ENCODE results near the gene STIM1.

STIM1 gene

GRCh38 chr11:3831378-3832239, 23.9 kb upstream of the STIM1 start:
- DNase-seq = no peak

GRCh38 chr11:3832816-3833215, 22.6 kb upstream of the STIM1 start:
- DNase-seq = no peak

GRCh38 chr11:3833449-3833848, 22.0 kb upstream of the STIM1 start:
- no peak for DNase-seq

- DNase-seq = no peak
Measured at GRCh38 chr11:3834349-3834663, 21.2 kb upstream of the STIM1 start.

GRCh38 chr11:3834664-3835461, 20.6 kb upstream of the STIM1 start:
- no peak for DNase-seq

- DNase-seq = no peak
Measured at GRCh38 chr11:3835751-3836150, 19.7 kb upstream of the STIM1 start.

GRCh38 chr11:3836903-3837302, 18.6 kb upstream of the STIM1 start:
- DNase-seq = no peak

- DNase-seq = no peak
Measured at GRCh38 chr11:3837793-3838192, 17.7 kb upstream of the STIM1 start.

GRCh38 chr11:3838504-3838903, 17.0 kb upstream of the STIM1 start:
- no peak for DNase-seq

- no peak for DNase-seq
Measured at GRCh38 chr11:3840004-3840869, 15.2 kb upstream of the STIM1 start.

GRCh38 chr11:3840870-3841425, 14.5 kb upstream of the STIM1 start, which contains the start of gene RHOG:
TSS of gene RHOG (minus strand) at chr11:3840959. CDS start at chr11:3828138, 12,821 bp downstream.
- DNase-seq = peak; percentile 94

- peak; percentile 83 for DNase-seq
Measured at GRCh38 chr11:3841426-3842350, 13.8 kb upstream of the STIM1 start.

- no peak for DNase-seq
Measured at GRCh38 chr11:3843326-3843725, 12.1 kb upstream of the STIM1 start.

- no peak for DNase-seq
Measured at GRCh38 chr11:3845246-3845645, 10.2 kb upstream of the STIM1 start.

- no peak for DNase-seq
Measured at GRCh38 chr11:3845670-3846069, 9.8 kb upstream of the STIM1 start.

- peak; percentile 33 for DNase-seq
Measured at GRCh38 chr11:3849297-3849874, 6.1 kb upstream of the STIM1 start.

- no peak for DNase-seq
Measured at GRCh38 chr11:3853545-3853842, 2.0 kb upstream of the STIM1 start.

- no peak for DNase-seq
Measured at GRCh38 chr11:3853899-3854659, 1.4 kb upstream of the STIM1 start.

- DNase-seq = no peak
Measured at GRCh38 chr11:3854660-3854976, 846 bp upstream of the STIM1 start.

GRCh38 chr11:3855808-3856491, 486 bp downstream of the STIM1 start:
- DNase-seq = no peak
